A549 treated with AZD9567 at 1 μM for 4 hours (cell line): Measurements from ENCODE around the gene SYT5. TPM values are rescaled to one million over a fixed set of nuclear protein-coding genes. Genes with fewer than 3 reads are reported as not detected.

ENCODE experiments used
- total RNA-seq: library from RNA; stranded (reverse); fragments of 200-300 nt; extraction: Qiagen RNA extraction; gene quantifications from 5 replicates; pipeline ENCODE4 v1.2.3, GENCODE V29; 2022; ENCODE audit not compliant: insufficient read depth

SYT5 gene
- 1.8 to 9.1 TPM (median 4.2 TPM) in 5 replicates for total RNA-seq

GRCh38 chr19:55179606-55180484 lies at the start of gene SYT5:
Gene SYT5 (minus strand): TSS chr19:55180289. CDS start chr19:55179041, 1,248 bp downstream.

GRCh38 chr19:55228403-55229031 lies 48.4 kb upstream of the SYT5 start, which contains the start of gene TMEM86B:
Gene TMEM86B (minus strand): TSS chr19:55228763. CDS start chr19:55228741, 22 bp downstream.

GRCh38 chr19:55208880-55209692 lies 29.0 kb upstream of the SYT5 start, which contains the start of gene PTPRH:
Gene PTPRH (minus strand): TSS chr19:55209501. CDS start chr19:55209433, 68 bp downstream.

DNA sequence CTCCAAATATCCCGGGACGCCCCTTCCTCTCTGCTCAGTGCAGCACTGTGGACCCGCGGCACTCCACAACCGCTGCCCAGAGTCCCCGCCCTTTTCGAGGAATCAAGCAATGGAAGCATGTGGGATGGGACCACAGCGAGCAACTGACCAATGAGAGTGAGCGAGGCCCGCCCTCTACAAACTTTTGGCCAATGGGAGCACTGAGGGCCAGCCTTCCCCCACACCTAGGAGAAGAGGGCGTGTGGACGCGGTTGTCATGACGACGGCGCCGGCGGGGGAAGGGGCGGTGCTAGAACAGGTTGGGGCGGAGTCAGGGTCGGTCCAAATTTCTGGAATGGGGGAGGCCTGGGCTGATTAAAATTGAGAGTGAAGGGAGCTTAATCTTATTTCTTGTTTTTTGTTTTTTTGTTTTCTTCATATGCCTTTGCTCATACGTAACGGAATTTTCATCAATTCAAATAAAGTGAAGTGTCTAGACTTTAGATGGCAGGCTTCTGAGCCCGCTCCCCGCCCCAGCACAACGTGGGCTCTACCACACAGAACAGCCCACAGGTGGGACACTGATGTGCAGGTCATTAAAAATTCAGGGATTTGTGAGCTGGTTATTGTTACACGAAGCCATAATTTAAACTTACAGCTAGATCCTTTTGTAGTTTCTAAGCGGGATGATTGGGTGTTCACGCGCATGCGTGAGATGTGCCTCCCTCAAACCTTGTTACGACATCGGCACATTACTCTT lies 13.4 kb downstream of the SYT5 start, which contains the start of gene DNAAF3:
DNAAF3 (minus strand) TSS at position 84 of the 739 bp plus-strand sequence. CDS start 200 bp downstream, outside the sequence.

DNA sequence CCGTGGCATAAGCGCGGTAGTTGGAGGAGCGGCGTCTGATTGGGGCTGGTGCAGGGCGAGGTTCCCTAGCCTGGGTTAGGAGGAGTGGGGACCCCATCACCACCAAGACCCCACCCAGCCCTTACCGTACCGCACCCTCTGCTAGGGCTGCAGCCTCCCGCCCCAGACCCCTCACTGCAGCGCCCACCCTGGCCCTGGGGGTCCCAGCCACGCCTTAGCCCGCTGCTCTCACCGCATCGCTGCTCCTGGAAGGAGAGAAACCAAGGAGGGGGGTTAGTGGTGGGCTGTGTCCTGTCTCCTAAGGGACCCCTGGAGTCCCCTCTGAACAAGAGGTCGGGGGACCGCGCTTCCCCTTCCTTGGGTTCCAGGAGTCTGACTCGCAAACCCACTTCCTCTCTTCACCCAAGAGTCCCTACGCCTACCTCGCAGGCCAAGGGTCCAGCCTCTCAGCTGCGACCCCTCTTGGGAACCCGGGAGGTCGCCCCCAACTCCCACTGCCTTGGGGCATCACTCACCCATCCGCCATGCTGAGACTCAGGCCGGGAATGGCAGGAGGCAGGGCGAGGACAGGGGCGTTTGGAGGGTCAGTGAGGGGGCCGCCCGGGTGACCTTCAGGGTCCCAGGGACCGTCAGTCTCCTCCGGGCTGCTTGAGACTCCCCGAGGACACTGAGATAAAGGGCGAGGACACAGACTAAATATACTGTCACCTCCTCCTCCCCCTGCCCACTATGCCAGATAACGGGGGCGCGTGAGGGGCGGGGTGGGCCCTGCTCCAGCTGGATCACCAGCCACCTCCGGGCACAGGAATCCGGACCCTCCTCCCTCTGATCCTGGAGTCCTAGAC lies 22.8 kb downstream of the SYT5 start, which contains the start of gene TNNI3:
TNNI3 (minus strand) TSS at position 669 of the 845 bp plus-strand sequence; CDS start at position 526, 143 bp downstream.

GRCh38 chr19:55149078-55150003 lies 30.7 kb downstream of the SYT5 start, which contains the start of gene TNNT1:
Gene TNNT1 (minus strand): TSS chr19:55149206. CDS start chr19:55147157, 2,049 bp downstream.

Other genes with a start within 250 kb of the SYT5 start
- 0.03 TPM in 1 of 5 replicates, not detected in the others for gene NLRP7, start 232.8 kb downstream of the SYT5 start, total RNA-seq
- 26.2 to 29.9 TPM (median 28.2 TPM) in 5 replicates for gene NLRP2, start 213.9 kb downstream of the SYT5 start, total RNA-seq
- 0.07 to 0.22 TPM (median 0.15 TPM) in 4 of 5 replicates, not detected in the other for gene GP6, start 142.0 kb downstream of the SYT5 start, total RNA-seq
- gene RDH13, start 117.1 kb downstream of the SYT5 start, total RNA-seq, result 16.1 to 23.0 TPM (median 21.7 TPM) in 5 replicates
- 4.6 to 5.8 TPM (median 4.7 TPM) in 5 replicates for gene EPS8L1, start 104.4 kb downstream of the SYT5 start, total RNA-seq
- 47.3 to 102 TPM (median 98.9 TPM) in 5 replicates for gene PPP1R12C, start 62.7 kb downstream of the SYT5 start, total RNA-seq
- gene TNNT1, start 31.1 kb downstream of the SYT5 start, total RNA-seq, result 88.1 to 142 TPM (median 130 TPM) in 5 replicates
- gene TNNI3, start 22.6 kb downstream of the SYT5 start, total RNA-seq, result 6.9 to 9.8 TPM (median 7.9 TPM) in 5 replicates
- gene DNAAF3, start 13.7 kb downstream of the SYT5 start, total RNA-seq, result 5.8 to 9.4 TPM (median 6.7 TPM) in 5 replicates
- 2.1 to 3.8 TPM (median 3.1 TPM) in 5 replicates for gene PTPRH, start 29.2 kb upstream of the SYT5 start, total RNA-seq
- 5.1 to 6.4 TPM (median 5.7 TPM) in 5 replicates for gene TMEM86B, start 48.5 kb upstream of the SYT5 start, total RNA-seq
- 74.7 to 116 TPM (median 115 TPM) in 5 replicates for gene PPP6R1, start 78.7 kb upstream of the SYT5 start, total RNA-seq
- 129 to 149 TPM (median 137 TPM) in 5 replicates for gene HSPBP1, start 99.8 kb upstream of the SYT5 start, total RNA-seq
- gene BRSK1, start 103.7 kb upstream of the SYT5 start, total RNA-seq, result 2.5 to 3.3 TPM (median 3.1 TPM) in 5 replicates
- gene TMEM150B, start 145.1 kb upstream of the SYT5 start, total RNA-seq, result not detected in 5 replicates
- gene KMT5C, start 159.6 kb upstream of the SYT5 start, total RNA-seq, result 3.1 to 8.1 TPM (median 7.0 TPM) in 5 replicates
- gene COX6B2, start 174.4 kb upstream of the SYT5 start, total RNA-seq, result 0.95 to 1.2 TPM (median 1.0 TPM) in 4 of 5 replicates, not detected in the other
- gene GARIN5B, start 183.0 kb upstream of the SYT5 start, total RNA-seq, result 0.10 to 0.22 TPM (median 0.16 TPM) in 4 of 5 replicates, not detected in the other
- gene IL11, start 190.2 kb upstream of the SYT5 start, total RNA-seq, result 16.8 to 21.9 TPM (median 17.3 TPM) in 5 replicates
- 1.6 to 2.0 TPM (median 1.8 TPM) in 4 of 5 replicates, not detected in the other for gene TMEM190, start 196.5 kb upstream of the SYT5 start, total RNA-seq
- gene TMEM238, start 204.0 kb upstream of the SYT5 start, total RNA-seq, result 6.5 to 9.2 TPM (median 8.0 TPM) in 4 of 5 replicates, not detected in the other
- gene RPL28, start 205.6 kb upstream of the SYT5 start, total RNA-seq, result 2,640 to 3,810 TPM (median 2,807 TPM) in 5 replicates
- 283 to 453 TPM (median 448 TPM) in 5 replicates for gene UBE2S, start 227.5 kb upstream of the SYT5 start, total RNA-seq